Activated CD4-positive, alpha-beta T cell treated with anti-CD3 and anti-CD28 coated beads, Interleukin-10, Interleukin-2, amounts not matched to agents 100 ng/mL and 50 ng/mL, durations not matched to agents 16 hours and 8 hours (primary cell): ENCODE measurements around the gene BATF2.
"Not testable (repeated sequence)": the region's sequence is repeated elsewhere in the genome, so short reads cannot be mapped to it uniquely, and the experiment has no call there.

Source experiments
- DNase-seq: peaks from one replicate; pipeline ENCODE4 v3.0.0-alpha.2; 2020

BATF2 gene

GRCh38 chr11:64996710-64997380 is at the start of gene BATF2:
Gene BATF2 (minus strand): TSS chr11:64996971. CDS start chr11:64996914, 57 bp downstream.
- DNase-seq, result no peak

- DNase-seq, result no peak
These were observed 49.0 kb upstream of the BATF2 start for GRCh38 chr11:65045728-65046127.

GRCh38 chr11:65045061-65045460 is 48.3 kb upstream of the BATF2 start:
- DNase-seq, result no peak

GRCh38 chr11:65043881-65044501 is 47.2 kb upstream of the BATF2 start:
- no peak for DNase-seq

- no peak for DNase-seq
These were observed 46.1 kb upstream of the BATF2 start for GRCh38 chr11:65042891-65043290.

GRCh38 chr11:65040847-65041622 is 44.3 kb upstream of the BATF2 start, which contains the start of gene SAC3D1:
Gene SAC3D1 (plus strand): TSS chr11:65041210. CDS start chr11:65041293, 83 bp downstream.
- peak; percentile 96 for DNase-seq

- DNase-seq, result no peak
These were observed 43.7 kb upstream of the BATF2 start for GRCh38 chr11:65040520-65040846.

- DNase-seq, result no peak
These were observed 40.2 kb upstream of the BATF2 start for GRCh38 chr11:65036931-65037330.

- no peak for DNase-seq
These were observed 38.8 kb upstream of the BATF2 start for GRCh38 chr11:65035579-65035978.

GRCh38 chr11:65034423-65034822 is 37.7 kb upstream of the BATF2 start:
- no peak for DNase-seq

- no peak for DNase-seq
These were observed 35.4 kb upstream of the BATF2 start for GRCh38 chr11:65032216-65032615.

- peak; percentile 97 for DNase-seq
These were observed 30.7 kb upstream of the BATF2 start, which contains the start of gene SNX15 for GRCh38 chr11:65027213-65028067. Gene SNX15 (plus strand): TSS chr11:65027439. CDS start chr11:65027538, 99 bp downstream.

GRCh38 chr11:65026810-65027209 is 30.0 kb upstream of the BATF2 start:
- DNase-seq, result no peak

GRCh38 chr11:65023502-65023901 is 26.7 kb upstream of the BATF2 start:
- not testable (repeated sequence) for DNase-seq

GRCh38 chr11:65021509-65021908 is 24.7 kb upstream of the BATF2 start:
- DNase-seq, result no peak

GRCh38 chr11:65021003-65021402 is 24.2 kb upstream of the BATF2 start:
- no peak for DNase-seq

GRCh38 chr11:65019824-65020223 is 23.1 kb upstream of the BATF2 start:
- no peak for DNase-seq

- no peak for DNase-seq
These were observed 21.2 kb upstream of the BATF2 start for GRCh38 chr11:65017937-65018336.

- DNase-seq, result no peak
These were observed 19.9 kb upstream of the BATF2 start for GRCh38 chr11:65016705-65017104.

- DNase-seq, result no peak
These were observed 18.0 kb upstream of the BATF2 start for GRCh38 chr11:65014726-65015227.

GRCh38 chr11:65013888-65014725 is 17.3 kb upstream of the BATF2 start, which contains the start of gene ARL2:
Gene ARL2 (plus strand): TSS chr11:65014160. CDS start chr11:65014208, 48 bp downstream.
- DNase-seq, result peak; percentile 93
